Choroid plexus epithelial cell (primary cell): ENCODE measurements around the gene MICAL3.
"Not testable (repeated sequence)": the region's sequence is repeated elsewhere in the genome, so short reads cannot be mapped to it uniquely, and the experiment has no call there.

Experiments used
- DNase-seq: peaks from one replicate; pipeline ENCODE4 v3.0.0-alpha.2; 2010; ENCODE audit warnings: low read depth
- H3K4me3 ChIP-seq: 2 replicates; pipeline ENCODE4 v1.5.1; 2011; ENCODE audit warnings: low read depth, mild to moderate bottlenecking, control low read depth, low read length, moderate library complexity
- CTCF ChIP-seq: conservative IDR thresholded peaks from 2 replicates; pipeline ENCODE4 v1.5.1; 2011; ENCODE audit warnings: low read depth, mild to moderate bottlenecking, control low read depth, inconsistent platforms, low read length, moderate library complexity

MICAL3 gene

GRCh38 chr22:17990942-17991341 lies 33.4 kb downstream of the MICAL3 start:
- no peak for TF ChIP-seq CTCF
- H3K4me3 ChIP-seq: no peak overlapping the region
- no peak for DNase-seq

GRCh38 chr22:17990147-17990546 lies 34.2 kb downstream of the MICAL3 start:
- H3K4me3 ChIP-seq: no peak overlapping the region
- peak; percentile 39 for DNase-seq
- TF ChIP-seq CTCF: no peak

GRCh38 chr22:17988800-17989513 lies 35.4 kb downstream of the MICAL3 start:
- DNase-seq: no peak
- TF ChIP-seq CTCF: no peak

GRCh38 chr22:17985606-17986005 lies 38.8 kb downstream of the MICAL3 start:
- H3K4me3 ChIP-seq: no peak overlapping the region
- no peak for DNase-seq

More at GRCh38 chr22:17988800-17989513, 35.4 kb downstream of the MICAL3 start:
- no peak overlapping the region for H3K4me3 ChIP-seq

GRCh38 chr22:17985071-17985470 lies 39.3 kb downstream of the MICAL3 start:
- H3K4me3 ChIP-seq: not testable (repeated sequence)

More at GRCh38 chr22:17985606-17986005, 38.8 kb downstream of the MICAL3 start:
- TF ChIP-seq CTCF: no peak

GRCh38 chr22:17984114-17984513 lies 40.2 kb downstream of the MICAL3 start:
- H3K4me3 ChIP-seq: no peak overlapping the region
- DNase-seq: no peak
- no peak for TF ChIP-seq CTCF

More at GRCh38 chr22:17985071-17985470, 39.3 kb downstream of the MICAL3 start:
- DNase-seq: not testable (repeated sequence)

- no peak overlapping the region for H3K4me3 ChIP-seq
- DNase-seq: no peak
- TF ChIP-seq CTCF: no peak
Observed at GRCh38 chr22:17982572-17983141, 41.7 kb downstream of the MICAL3 start.
